ENCODE measurements around the gene PPM1H.
"Not testable (repeated sequence)": the region's sequence is repeated elsewhere in the genome, so short reads cannot be mapped to it uniquely, and the experiment has no call there.

PPM1H gene

GRCh38 chr12:62943779-62944395 lies 8.9 kb upstream of the PPM1H start:
- Histone ChIP-seq H3K9ac (ENCODE audit: low read depth, low read length) (no peak overlapping the region), H2AFZ (ENCODE audit: low read depth, low read length) (no peak overlapping the region)

GRCh38 chr12:62942316-62942715 lies 7.4 kb upstream of the PPM1H start:
- H3K27me3 ChIP-seq (ENCODE audit: insufficient read depth, low read length, poor library complexity); H3K36me3 ChIP-seq (ENCODE audit: insufficient read depth, low read length); H3K27ac ChIP-seq (ENCODE audit: low read length); H3K4me1 ChIP-seq (ENCODE audit: insufficient read depth, low read length); H3K9ac ChIP-seq (ENCODE audit: low read depth, low read length); H3K79me2 ChIP-seq (ENCODE audit: insufficient read depth, low read length); H2AFZ ChIP-seq (ENCODE audit: low read depth, low read length); DNase-seq; H3K4me2 ChIP-seq (ENCODE audit: insufficient read depth, low read length); H3K9me3 ChIP-seq (ENCODE audit: insufficient read depth, low read length, severe bottlenecking); H3K4me3 ChIP-seq (ENCODE audit: low read depth in 1 of 2, low read length in 2 of 2); H4K20me1 ChIP-seq (ENCODE audit: insufficient read depth, low read length); ATAC-seq (ENCODE audit: insufficient read depth, low read depth): not testable (repeated sequence)

More at GRCh38 chr12:62943779-62944395, 8.9 kb upstream of the PPM1H start:
- TF ChIP-seq EZH2 (IDR thresholded peaks at IDR 0.05; ENCODE audit: borderline replicate concordance, low read depth, low read length, severe bottlenecking) (no peak), CTCF (IDR thresholded peaks at IDR 0.05; ENCODE audit: borderline replicate concordance, extremely low read depth, low read length, poor library complexity, severe bottlenecking) (no peak)
- Histone ChIP-seq H3K4me3 (ENCODE audit: low read depth in 1 of 2, low read length in 2 of 2) (no peak overlapping the region), H4K20me1 (ENCODE audit: insufficient read depth, low read length) (no peaks in the 10 kb centered on the region), H3K27me3 (ENCODE audit: insufficient read depth, low read length, poor library complexity) (peaks cover 8% of the 10 kb centered on the region), H3K79me2 (ENCODE audit: insufficient read depth, low read length) (no peaks in the 10 kb centered on the region), H3K27ac (ENCODE audit: low read length) (no peak overlapping the region), H3K36me3 (ENCODE audit: insufficient read depth, low read length) (no peaks in the 10 kb centered on the region), H3K4me1 (ENCODE audit: insufficient read depth, low read length) (no peaks in the 10 kb centered on the region), H3K9me3 (ENCODE audit: insufficient read depth, low read length, severe bottlenecking) (no peaks in the 10 kb centered on the region), H3K4me2 (ENCODE audit: insufficient read depth, low read length) (no peak overlapping the region)
- DNase-seq (no peak), ATAC-seq (ENCODE audit: insufficient read depth, low read depth) (no peak)

- DNase-seq (peak; percentile 29), ATAC-seq (ENCODE audit: insufficient read depth, low read depth) (peak; percentile 57)
- Histone ChIP-seq H3K4me2 (ENCODE audit: insufficient read depth, low read length) (peak overlapping the region; percentile 98), H2AFZ (ENCODE audit: low read depth, low read length) (peak overlapping the region; percentile 86), H3K4me1 (ENCODE audit: insufficient read depth, low read length) (peaks cover 17% of the 10 kb centered on the region), H3K27ac (ENCODE audit: low read length) (0 out of 2 replicates have a peak overlapping the region, but pooled peaks have one; percentile 10), H3K9me3 (ENCODE audit: insufficient read depth, low read length, severe bottlenecking) (no peaks in the 10 kb centered on the region), H3K79me2 (ENCODE audit: insufficient read depth, low read length) (no peaks in the 10 kb centered on the region), H3K9ac (ENCODE audit: low read depth, low read length) (peak overlapping the region; percentile 62), H3K27me3 (ENCODE audit: insufficient read depth, low read length, poor library complexity) (peaks cover 32% of the 10 kb centered on the region), H3K36me3 (ENCODE audit: insufficient read depth, low read length) (no peaks in the 10 kb centered on the region), H3K4me3 (ENCODE audit: low read depth in 1 of 2, low read length in 2 of 2) (peak overlapping the region; percentile 36 to 85; a peak in 3 of 4 replicates), H4K20me1 (ENCODE audit: insufficient read depth, low read length) (no peaks in the 10 kb centered on the region)
- TF ChIP-seq EZH2 (IDR thresholded peaks at IDR 0.05; ENCODE audit: borderline replicate concordance, low read depth, low read length, severe bottlenecking) (no peak), CTCF (IDR thresholded peaks at IDR 0.05; ENCODE audit: borderline replicate concordance, extremely low read depth, low read length, poor library complexity, severe bottlenecking) (no peak)
Observed at GRCh38 chr12:62934239-62934798, 631 bp downstream of the PPM1H start.

DNA sequence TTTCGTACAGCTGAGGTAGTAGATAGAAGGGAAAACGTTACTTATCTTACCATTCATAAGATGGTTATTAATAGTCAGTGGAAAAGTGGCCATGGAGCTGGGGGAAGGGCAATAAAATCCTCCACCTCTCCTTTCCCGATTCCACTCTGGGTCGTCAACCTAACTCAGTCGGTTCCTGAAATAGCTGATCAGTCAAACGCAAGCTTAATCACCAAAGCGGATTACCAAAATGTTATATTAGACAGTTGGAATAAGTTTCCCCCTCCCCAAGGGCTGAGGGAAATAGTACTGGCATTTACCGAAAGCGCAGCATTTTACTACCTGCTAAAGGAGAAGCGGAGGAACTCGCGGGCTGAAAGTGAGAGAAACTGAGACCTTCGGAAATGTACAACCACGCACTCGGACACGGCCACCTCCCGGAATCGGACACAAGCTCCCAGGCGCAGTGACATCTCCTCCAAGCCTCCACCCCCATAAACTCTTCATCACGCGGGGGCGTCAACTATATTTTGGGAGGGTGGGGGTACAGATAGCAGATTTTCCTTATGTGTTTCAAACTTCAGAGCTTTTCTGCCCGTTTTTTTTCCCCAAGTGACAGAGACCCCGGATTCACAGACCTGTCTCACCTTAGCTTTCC lies 1.2 kb downstream of the PPM1H start:
- Histone ChIP-seq H2AFZ (ENCODE audit: low read depth, low read length) (peak overlapping the region; percentile 86), H3K36me3 (ENCODE audit: insufficient read depth, low read length) (no peaks in the 10 kb centered on the region), H3K4me1 (ENCODE audit: insufficient read depth, low read length) (peaks cover 17% of the 10 kb centered on the region), H3K27me3 (ENCODE audit: insufficient read depth, low read length, poor library complexity) (peaks cover 32% of the 10 kb centered on the region), H3K27ac (ENCODE audit: low read length) (no peak overlapping the region), H3K4me3 (ENCODE audit: low read depth in 1 of 2, low read length in 2 of 2) (peak overlapping the region; percentile 36 to 85; a peak in 3 of 4 replicates), H3K4me2 (ENCODE audit: insufficient read depth, low read length) (peak overlapping the region; percentile 98), H3K9me3 (ENCODE audit: insufficient read depth, low read length, severe bottlenecking) (no peaks in the 10 kb centered on the region), H3K79me2 (ENCODE audit: insufficient read depth, low read length) (no peaks in the 10 kb centered on the region), H3K9ac (ENCODE audit: low read depth, low read length) (peak overlapping the region; percentile 62; the same call in 1 of the 2 replicates), H4K20me1 (ENCODE audit: insufficient read depth, low read length) (no peaks in the 10 kb centered on the region)
- ATAC-seq (ENCODE audit: insufficient read depth, low read depth) (no peak), DNase-seq (no peak)
- TF ChIP-seq EZH2 (IDR thresholded peaks at IDR 0.05; ENCODE audit: borderline replicate concordance, low read depth, low read length, severe bottlenecking) = no peak
- TF ChIP-seq CTCF (IDR thresholded peaks at IDR 0.05; ENCODE audit: borderline replicate concordance, extremely low read depth, low read length, poor library complexity, severe bottlenecking) = no peak
